GM19468 (cell line): ENCODE measurements around the gene NAV2.
"Not testable (repeated sequence)": the region's sequence is repeated elsewhere in the genome, so short reads cannot be mapped to it uniquely, and the experiment has no call there.

Experiments
- ATAC-seq: cut with Tn5 transposase; IDR thresholded peaks from one replicate; pipeline ENCODE4 v1.9.1; 2021; ENCODE audit warnings: mild to moderate bottlenecking, moderate library complexity, moderate number of reproducible peaks; ENCODE audit not compliant: unreplicated experiment; ENCODE audit errors: extremely low read depth

NAV2 gene

GRCh38 chr11:20056109-20056949 lies 343.7 kb downstream of the NAV2 start:
- no peak for ATAC-seq

GRCh38 chr11:20056950-20057943 lies 344.6 kb downstream of the NAV2 start:
- ATAC-seq, result no peak

GRCh38 chr11:20058749-20059458 lies 346.3 kb downstream of the NAV2 start:
- no peak for ATAC-seq

GRCh38 chr11:20059587-20060021 lies 347.0 kb downstream of the NAV2 start:
- ATAC-seq, result no peak

GRCh38 chr11:20060181-20060580 lies 347.5 kb downstream of the NAV2 start:
- ATAC-seq, result no peak

GRCh38 chr11:20060647-20061205 lies 348.1 kb downstream of the NAV2 start:
- no peak for ATAC-seq

- no peak for ATAC-seq
Observed at GRCh38 chr11:20061776-20062175, 349.1 kb downstream of the NAV2 start.

GRCh38 chr11:20064961-20065405 lies 352.3 kb downstream of the NAV2 start:
- no peak for ATAC-seq

- ATAC-seq, result no peak
Observed at GRCh38 chr11:20065406-20065805, 352.8 kb downstream of the NAV2 start.

- no peak for ATAC-seq
Observed at GRCh38 chr11:20066013-20066782, 353.6 kb downstream of the NAV2 start.

- no peak for ATAC-seq
Observed at GRCh38 chr11:20066783-20067156, 354.1 kb downstream of the NAV2 start.

- no peak for ATAC-seq
Observed at GRCh38 chr11:20067665-20068064, 355.0 kb downstream of the NAV2 start.

- no peak for ATAC-seq
Observed at GRCh38 chr11:20068691-20069090, 356.1 kb downstream of the NAV2 start.

GRCh38 chr11:20070459-20070858 lies 357.8 kb downstream of the NAV2 start:
- no peak for ATAC-seq

- no peak for ATAC-seq
Observed at GRCh38 chr11:20075627-20076026, 363.0 kb downstream of the NAV2 start.

- no peak for ATAC-seq
Observed at GRCh38 chr11:20078846-20079245, 366.2 kb downstream of the NAV2 start.

- ATAC-seq, result no peak
Observed at GRCh38 chr11:20080032-20080685, 367.5 kb downstream of the NAV2 start.

- no peak for ATAC-seq
Observed at GRCh38 chr11:20081336-20081735, 368.7 kb downstream of the NAV2 start.

GRCh38 chr11:20083877-20084276 lies 371.2 kb downstream of the NAV2 start:
- ATAC-seq, result not testable (repeated sequence)
